GM12872 (cell line): ENCODE results near the gene MDM4.
A peak's percentile ranks its signal among the peaks of the same experiment; 100 is the strongest.

ENCODE experiments used
- TF ChIP-seq, protein P1 (sequence below): IDR thresholded peaks from 3 replicates; pipeline ENCODE4 v1.5.1; 2011; ENCODE audit warnings: low read depth, mild to moderate bottlenecking, low read length, moderate library complexity; ENCODE audit not compliant: insufficient read depth

Gene MDM4

DNA sequence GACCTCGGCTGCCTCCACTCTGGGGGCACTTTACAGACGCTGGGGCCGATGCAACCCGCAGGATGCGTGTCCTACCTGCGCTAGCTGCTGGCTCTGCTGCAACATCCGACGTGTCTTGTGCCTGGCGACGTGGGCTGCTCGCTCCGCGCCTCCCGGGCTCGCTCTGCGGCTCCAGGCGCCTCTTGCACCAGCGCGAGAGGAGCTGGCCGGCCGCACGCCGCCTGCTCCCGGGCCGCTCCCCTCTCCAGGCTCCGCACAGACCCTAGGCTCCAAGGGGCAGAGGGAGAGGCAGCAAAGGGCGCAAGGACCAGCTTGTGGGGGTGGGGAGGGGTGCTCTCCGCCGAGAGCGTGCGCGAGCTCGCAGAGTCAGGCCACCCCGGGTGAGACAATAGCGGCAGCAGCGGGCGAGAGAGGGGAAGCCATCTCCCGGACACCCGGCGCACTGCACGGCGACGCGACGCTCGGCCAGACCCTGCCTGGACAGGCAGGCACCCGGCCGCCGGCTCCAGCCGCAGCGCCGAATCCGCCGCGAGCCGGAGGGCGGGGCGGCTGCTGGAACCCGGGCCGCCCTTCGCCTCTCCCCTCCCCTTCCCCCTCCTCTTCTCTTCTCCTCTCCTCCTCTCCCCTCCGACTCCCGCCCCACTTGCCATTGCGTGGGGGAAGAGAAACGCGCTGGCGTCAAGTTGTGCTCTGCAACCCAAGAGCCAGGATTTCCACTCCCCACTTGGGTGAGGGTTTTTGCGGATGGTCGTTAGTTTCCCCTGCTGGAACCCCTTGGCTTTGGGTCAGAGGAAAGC lies 21.7 kb upstream of the MDM4 start, which contains the start of gene PIK3C2B:
PIK3C2B (minus strand) TSS at position 525 of the 797 bp plus-strand sequence. CDS start 25,003 bp downstream, outside the sequence.
- TF ChIP-seq, protein P1, sequence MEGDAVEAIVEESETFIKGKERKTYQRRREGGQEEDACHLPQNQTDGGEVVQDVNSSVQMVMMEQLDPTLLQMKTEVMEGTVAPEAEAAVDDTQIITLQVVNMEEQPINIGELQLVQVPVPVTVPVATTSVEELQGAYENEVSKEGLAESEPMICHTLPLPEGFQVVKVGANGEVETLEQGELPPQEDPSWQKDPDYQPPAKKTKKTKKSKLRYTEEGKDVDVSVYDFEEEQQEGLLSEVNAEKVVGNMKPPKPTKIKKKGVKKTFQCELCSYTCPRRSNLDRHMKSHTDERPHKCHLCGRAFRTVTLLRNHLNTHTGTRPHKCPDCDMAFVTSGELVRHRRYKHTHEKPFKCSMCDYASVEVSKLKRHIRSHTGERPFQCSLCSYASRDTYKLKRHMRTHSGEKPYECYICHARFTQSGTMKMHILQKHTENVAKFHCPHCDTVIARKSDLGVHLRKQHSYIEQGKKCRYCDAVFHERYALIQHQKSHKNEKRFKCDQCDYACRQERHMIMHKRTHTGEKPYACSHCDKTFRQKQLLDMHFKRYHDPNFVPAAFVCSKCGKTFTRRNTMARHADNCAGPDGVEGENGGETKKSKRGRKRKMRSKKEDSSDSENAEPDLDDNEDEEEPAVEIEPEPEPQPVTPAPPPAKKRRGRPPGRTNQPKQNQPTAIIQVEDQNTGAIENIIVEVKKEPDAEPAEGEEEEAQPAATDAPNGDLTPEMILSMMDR = peak; percentile 69

DNA sequence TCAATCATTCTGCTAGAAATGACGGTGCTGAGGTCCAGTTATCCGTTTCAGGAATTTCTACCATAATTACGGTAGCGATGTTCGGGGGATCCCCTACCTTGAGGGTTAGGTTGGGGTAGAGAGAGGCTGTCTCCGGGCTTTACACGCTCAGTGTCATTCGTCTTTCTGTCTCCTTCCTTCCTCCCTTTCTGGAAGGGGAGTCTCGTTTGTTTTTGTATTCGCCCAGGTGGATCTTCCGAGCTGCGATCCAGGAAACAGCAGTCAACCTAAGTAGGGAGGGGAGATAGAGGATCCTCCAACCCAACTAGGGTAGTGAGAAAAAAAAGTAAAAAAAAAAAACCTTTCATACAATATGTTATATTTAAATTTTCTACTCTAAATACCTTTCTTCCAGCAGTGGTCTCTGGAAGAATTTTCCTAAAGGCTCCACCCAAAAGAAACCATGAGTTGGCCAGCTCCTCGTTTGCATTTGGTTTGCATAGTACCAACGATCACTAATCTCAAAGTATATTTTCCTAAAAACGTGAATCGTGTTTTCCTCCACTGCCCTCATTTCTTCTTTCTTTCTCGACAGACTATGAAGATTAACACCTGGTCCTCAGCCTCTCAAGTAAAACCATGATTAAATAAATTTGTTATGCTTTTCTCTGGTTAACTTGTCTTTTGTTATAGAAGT lies 21.0 kb upstream of the MDM4 start:
- TF ChIP-seq, protein P1 = no peak

DNA sequence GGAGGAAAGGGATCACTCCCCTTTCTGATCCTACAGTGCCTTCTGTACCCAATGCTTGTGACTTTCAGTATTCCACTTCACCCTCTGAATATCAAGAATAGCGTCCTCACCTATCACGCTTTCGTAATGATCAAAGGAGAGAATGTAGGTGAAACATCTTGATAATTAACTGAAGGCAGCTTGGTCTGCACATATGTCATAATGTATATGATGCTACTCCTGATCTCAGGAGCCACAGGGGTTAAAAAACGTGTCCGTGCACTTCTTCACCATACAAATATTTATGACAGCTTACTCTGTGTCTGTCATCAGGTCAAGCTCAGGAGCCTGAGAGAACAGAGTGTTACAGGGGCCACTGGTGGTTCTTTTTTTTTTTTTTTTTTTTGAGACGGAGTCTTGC lies 20.4 kb upstream of the MDM4 start:
- TF ChIP-seq, protein P1 = no peak

DNA sequence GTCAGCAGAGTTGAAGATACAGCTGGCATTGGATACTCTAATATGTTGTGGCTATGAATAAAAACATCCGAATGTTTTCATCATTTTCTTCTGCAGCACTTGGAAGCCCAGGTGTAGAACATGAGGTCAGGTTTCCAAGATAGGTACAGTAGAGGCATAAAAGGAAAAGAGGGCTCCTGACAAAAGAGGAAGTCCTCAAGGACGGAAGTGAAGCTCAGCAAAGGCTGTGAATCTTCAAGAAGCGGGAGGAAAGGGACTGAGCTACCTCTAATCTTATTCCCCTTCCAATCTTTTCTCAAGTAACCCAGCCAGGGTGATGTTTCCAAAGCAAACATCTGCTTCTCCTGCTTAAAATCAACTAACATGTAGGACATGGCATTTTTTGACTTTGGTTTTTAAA lies 17.2 kb upstream of the MDM4 start:
- TF ChIP-seq, protein P1 = no peak

DNA sequence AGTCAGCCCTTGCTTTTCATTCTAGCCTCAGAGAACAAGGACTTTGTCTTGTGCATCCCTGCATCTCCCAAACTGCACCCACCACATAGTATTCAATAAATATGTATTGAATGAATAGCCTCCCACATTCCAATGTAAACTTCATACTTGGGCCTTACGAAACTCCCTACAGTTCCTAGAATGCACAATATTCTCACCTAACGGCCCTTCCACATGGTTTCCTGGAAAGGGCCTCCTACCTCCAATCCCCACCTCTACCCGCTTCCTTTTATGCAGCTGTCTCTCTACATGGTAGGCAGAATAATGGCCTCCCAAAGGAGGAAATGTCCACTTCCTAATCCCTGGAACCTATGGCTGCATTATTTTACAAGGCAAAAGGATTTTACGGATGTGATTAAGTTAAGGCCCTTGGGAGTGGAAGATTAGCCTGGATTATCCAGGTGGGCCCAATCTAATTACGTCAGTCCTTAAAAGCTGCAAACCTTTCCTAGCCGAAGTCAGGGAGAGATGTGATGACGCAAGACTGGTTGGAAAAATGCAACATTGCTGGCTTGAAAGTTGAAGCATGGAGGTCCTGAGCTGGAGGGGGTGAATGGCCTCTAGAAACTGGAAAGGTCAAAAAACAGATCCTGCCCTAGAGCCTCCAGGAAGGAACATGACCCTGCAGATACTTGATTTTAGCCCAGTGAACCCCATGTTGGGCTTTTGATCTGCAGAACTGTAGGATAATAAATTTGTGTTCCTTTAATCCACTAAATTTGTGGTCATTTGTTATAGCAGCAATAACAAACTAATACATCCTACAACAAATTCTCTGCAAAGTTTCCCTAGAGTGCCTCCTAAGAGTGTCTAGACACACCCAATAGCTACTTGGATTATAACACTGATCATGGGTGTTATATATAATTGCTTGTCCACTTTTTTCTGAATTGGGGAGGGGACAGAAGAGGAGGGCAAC lies 16.4 kb upstream of the MDM4 start:
- TF ChIP-seq, protein P1 = no peak

DNA sequence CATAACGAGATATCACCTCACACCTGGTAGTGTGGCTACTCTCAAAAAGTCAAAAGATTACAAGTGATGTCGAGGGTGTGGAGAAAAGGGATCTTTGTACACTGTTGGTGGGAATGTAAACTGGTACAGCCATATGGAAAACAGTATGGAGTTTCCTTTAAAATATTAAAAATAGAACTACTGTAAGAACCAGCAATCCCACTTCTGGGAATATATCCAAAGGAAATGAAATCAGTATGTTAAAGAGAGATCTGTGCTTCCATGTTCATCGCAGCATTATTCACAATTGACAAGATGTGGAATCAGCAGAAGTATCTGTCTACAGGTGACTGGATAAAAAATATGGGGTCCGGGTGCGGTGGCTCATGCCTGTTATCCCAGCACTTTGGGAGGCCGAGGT lies 14.0 kb upstream of the MDM4 start:
- TF ChIP-seq, protein P1 = no peak
